ENCODE measurements around the gene PSG4. TPM values are rescaled to one million over a fixed set of nuclear protein-coding genes. Genes with fewer than 3 reads are reported as not detected.
"Not testable (repeated sequence)": the region's sequence is repeated elsewhere in the genome, so short reads cannot be mapped to it uniquely, and the experiment has no call there.

The PSG4 gene
- total RNA-seq: not detected
- polyA plus RNA-seq: not detected
- long read RNA-seq, donor 1: 0 reads
- long read RNA-seq, donor 2: 0 reads

GRCh38 chr19:43205471-43206105 lies at the start of gene PSG4:
Gene PSG4, minus strand, starts transcription at chr19:43205638. Its CDS starts 102 bp downstream, at chr19:43205536.
- WGBS, 5 donors: 27 to 46% (median 36%) methylated on average over 9 of the region's 9 CpGs; no CpG with 5 or more reads in 1 of the 5 donors
- H3K4me1 ChIP-seq; H3K9me3 ChIP-seq; H3K27me3 ChIP-seq (replicated peaks in 1 of 7); H3K27ac ChIP-seq; DNase-seq; H3K4me3 ChIP-seq; intact Hi-C loops (cut with DNase I; ENCODE audit: low total_unique reads); H3K36me3 ChIP-seq: not testable (repeated sequence)

GRCh38 chr19:43251428-43251827 lies 46.0 kb upstream of the PSG4 start:
- DNase-seq; intact Hi-C loops (cut with DNase I; ENCODE audit: low total_unique reads); H3K27ac ChIP-seq; H3K4me3 ChIP-seq; H3K36me3 ChIP-seq; H3K4me1 ChIP-seq: not testable (repeated sequence)
- 38 to 58% (median 55%) methylated on average over 1 of the region's 1 CpG; no CpG with 5 or more reads in 1 of the 5 donors for WGBS, 5 donors
- Histone ChIP-seq H3K27me3 (replicated peaks in 1 of 7) (peaks cover 0 to 15% (median 0%) of the 10 kb centered on the region in 7 donors), H3K9me3 (peaks cover 0 to 18% (median 2%) of the 10 kb centered on the region in 8 donors)

DNA sequence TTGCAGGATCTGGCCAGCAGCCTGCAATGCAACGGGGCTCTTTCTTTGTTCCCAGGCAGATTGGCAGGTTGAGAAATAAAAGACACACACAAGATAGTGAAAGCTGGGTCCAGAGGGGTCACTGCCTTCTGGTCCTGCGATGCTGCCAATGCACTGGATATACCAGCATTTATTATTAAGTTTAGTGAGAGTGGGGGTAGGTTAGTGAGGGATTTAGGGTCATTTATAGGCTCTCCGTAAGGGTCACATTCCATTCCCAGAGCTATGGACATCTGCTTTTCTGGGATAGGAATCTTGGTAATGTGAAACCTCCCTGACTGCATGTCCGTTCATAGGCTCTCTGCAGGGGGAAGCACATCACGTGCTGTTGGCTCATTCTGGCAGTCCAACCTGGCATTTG lies 44.9 kb upstream of the PSG4 start:
- H3K27me3 ChIP-seq (replicated peaks in 1 of 7): peaks cover 0 to 15% (median 0%) of the 10 kb centered on the region in 7 donors
- H3K9me3 ChIP-seq: peaks cover 0 to 22% (median 4%) of the 10 kb centered on the region in 8 donors
- intact Hi-C loops (cut with DNase I; ENCODE audit: low total_unique reads); H3K4me1 ChIP-seq; H3K4me3 ChIP-seq; H3K36me3 ChIP-seq; DNase-seq; H3K27ac ChIP-seq: not testable (repeated sequence)
- 55 to 72% (median 62%) methylated on average over 3 to 5 of the region's 5 CpGs; no CpG with 5 or more reads in 1 of the 5 donors for WGBS, 5 donors

GRCh38 chr19:43248635-43249002 lies 43.2 kb upstream of the PSG4 start:
- H3K36me3 ChIP-seq; H3K27ac ChIP-seq; H3K4me1 ChIP-seq; H3K4me3 ChIP-seq; DNase-seq; intact Hi-C loops (cut with DNase I; ENCODE audit: low total_unique reads): not testable (repeated sequence)
- Histone ChIP-seq H3K27me3 (replicated peaks in 1 of 7) (peaks cover 0 to 15% (median 0%) of the 10 kb centered on the region in 7 donors), H3K9me3 (peaks cover 0 to 25% (median 4%) of the 10 kb centered on the region in 8 donors)
- WGBS, 5 donors: 86 to 100% (median 88%) methylated on average over 1 of the region's 1 CpG; no CpG with 5 or more reads in 1 of the 5 donors

DNA sequence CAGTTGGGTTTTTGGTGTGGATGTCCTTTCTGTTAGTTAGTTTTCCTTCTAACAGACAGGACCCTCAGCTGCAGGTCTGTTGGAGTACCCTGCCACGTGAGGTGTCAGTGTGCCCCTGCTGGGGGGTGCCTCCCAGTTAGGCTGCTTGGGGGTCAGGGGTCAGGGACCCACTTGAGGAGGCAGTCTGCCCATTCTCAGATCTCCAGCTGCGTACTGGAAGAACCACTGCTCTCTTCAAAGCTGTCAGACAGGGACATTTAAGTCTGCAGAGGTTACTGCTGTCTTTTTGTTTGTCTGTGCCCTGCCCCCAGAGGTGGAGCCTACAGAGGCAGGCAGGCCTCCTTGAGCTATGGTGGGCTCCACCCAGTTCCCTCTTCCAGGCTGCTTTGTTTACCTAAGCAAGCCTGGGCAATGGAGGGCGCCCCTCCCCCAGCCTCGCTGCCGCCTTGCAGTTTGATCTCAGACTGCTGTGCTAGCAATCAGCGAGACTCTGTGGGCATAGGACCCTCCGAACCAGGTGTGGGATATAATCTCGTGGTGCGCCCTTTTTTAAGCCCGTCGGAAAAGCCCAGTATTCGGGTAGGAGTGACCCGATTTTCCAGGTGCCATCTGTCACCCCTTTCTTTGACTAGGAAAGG lies 41.9 kb upstream of the PSG4 start:
- H3K4me1 ChIP-seq; H3K27ac ChIP-seq; H3K36me3 ChIP-seq; H3K4me3 ChIP-seq; DNase-seq; intact Hi-C loops (cut with DNase I; ENCODE audit: low total_unique reads): not testable (repeated sequence)
- peaks cover 0 to 15% (median 0%) of the 10 kb centered on the region in 7 donors for H3K27me3 ChIP-seq (replicated peaks in 1 of 7)
- WGBS, 5 donors: 85 to 93% (median 88%) methylated on average over 12 to 13 of the region's 13 CpGs; no CpG with 5 or more reads in 1 of the 5 donors
- H3K9me3 ChIP-seq: peaks cover 0 to 29% (median 4%) of the 10 kb centered on the region in 8 donors

DNA sequence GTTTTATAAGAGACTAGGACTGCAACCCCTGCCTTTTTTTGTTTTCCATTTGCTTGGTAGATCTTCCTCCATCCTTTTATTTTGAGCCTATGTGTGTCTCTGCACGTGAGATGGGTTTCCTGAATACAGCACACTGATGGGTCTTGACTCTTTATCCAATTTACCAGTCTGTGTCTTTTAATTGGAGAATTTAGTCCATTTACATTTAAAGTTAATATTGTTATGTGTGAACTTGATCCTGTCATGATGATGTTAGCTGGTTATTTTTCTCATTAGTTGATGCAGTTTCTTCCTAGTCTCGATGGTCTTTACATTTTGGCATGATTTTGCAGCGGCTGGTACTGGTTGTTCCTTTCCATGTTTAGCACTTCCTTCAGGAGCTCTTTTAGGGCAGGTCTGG lies 40.4 kb upstream of the PSG4 start:
- DNase-seq; H3K27me3 ChIP-seq (replicated peaks in 1 of 7); H3K4me1 ChIP-seq; H3K36me3 ChIP-seq; H3K27ac ChIP-seq; intact Hi-C loops (cut with DNase I; ENCODE audit: low total_unique reads); H3K4me3 ChIP-seq: not testable (repeated sequence)
- peaks cover 0 to 41% (median 4%) of the 10 kb centered on the region in 8 donors for H3K9me3 ChIP-seq
- WGBS, 5 donors: 71 to 88% (median 81%) methylated on average over 2 to 3 of the region's 3 CpGs; no CpG with 5 or more reads in 1 of the 5 donors

DNA sequence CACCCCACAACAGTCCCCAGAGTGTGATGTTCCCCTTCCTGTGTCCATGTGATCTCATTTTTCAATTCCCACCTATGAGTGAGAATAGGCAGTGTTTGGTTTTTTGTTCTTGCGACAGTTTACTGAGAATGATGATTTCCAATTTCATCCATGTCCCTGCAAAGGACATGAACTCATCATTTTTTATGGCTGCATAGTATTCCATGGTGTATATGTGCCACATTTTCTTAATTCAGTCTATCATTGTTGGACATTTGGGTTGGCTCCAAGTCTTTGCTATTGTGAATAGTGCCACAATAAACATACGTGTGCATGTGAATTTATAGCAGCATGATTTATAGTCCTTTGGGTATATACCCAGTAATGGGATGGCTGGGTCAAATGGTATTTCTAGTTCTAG lies 36.8 kb upstream of the PSG4 start:
- DNase-seq; H3K4me3 ChIP-seq; H3K27ac ChIP-seq; H3K4me1 ChIP-seq; H3K36me3 ChIP-seq; H3K27me3 ChIP-seq (replicated peaks in 1 of 7): not testable (repeated sequence)
- intact Hi-C loops (cut with DNase I; ENCODE audit: low total_unique reads): loop anchor here (5.0 kb wide), 1 partner anchor 105 kb away; no protein-coding TSS in a partner anchor
- WGBS, 5 donors: 84 to 96% (median 92%) methylated on average over 2 of the region's 2 CpGs; no CpG with 5 or more reads in 1 of the 5 donors
- H3K9me3 ChIP-seq: peaks cover 0 to 55% (median 9%) of the 10 kb centered on the region in 8 donors

GRCh38 chr19:43238213-43238612 lies 32.8 kb upstream of the PSG4 start:
- H3K27ac ChIP-seq; H3K36me3 ChIP-seq; intact Hi-C loops (cut with DNase I; ENCODE audit: low total_unique reads); DNase-seq; H3K4me3 ChIP-seq; H3K4me1 ChIP-seq; H3K27me3 ChIP-seq (replicated peaks in 1 of 7): not testable (repeated sequence)
- H3K9me3 ChIP-seq: peaks cover 0 to 44% (median 6%) of the 10 kb centered on the region in 8 donors
- WGBS, 5 donors: 78 to 84% (median 81%) methylated on average over 3 to 4 of the region's 4 CpGs; no CpG with 5 or more reads in 1 of the 5 donors

GRCh38 chr19:43235686-43236085 lies 30.2 kb upstream of the PSG4 start:
- intact Hi-C loops (cut with DNase I; ENCODE audit: low total_unique reads); H3K36me3 ChIP-seq; DNase-seq; H3K4me3 ChIP-seq; H3K27me3 ChIP-seq (replicated peaks in 1 of 7); H3K4me1 ChIP-seq; H3K27ac ChIP-seq: not testable (repeated sequence)
- peaks cover 0 to 48% (median 16%) of the 10 kb centered on the region in 8 donors for H3K9me3 ChIP-seq
- 61 to 78% (median 72%) methylated on average over 3 of the region's 3 CpGs; no CpG with 5 or more reads in 1 of the 5 donors for WGBS, 5 donors
